ENCODE results near the gene BOC.

The BOC gene

GRCh38 chr3:113271189-113271588, 59.8 kb downstream of the BOC start:
- DNase-seq (ENCODE audit: low read depth), result no peak

DNA sequence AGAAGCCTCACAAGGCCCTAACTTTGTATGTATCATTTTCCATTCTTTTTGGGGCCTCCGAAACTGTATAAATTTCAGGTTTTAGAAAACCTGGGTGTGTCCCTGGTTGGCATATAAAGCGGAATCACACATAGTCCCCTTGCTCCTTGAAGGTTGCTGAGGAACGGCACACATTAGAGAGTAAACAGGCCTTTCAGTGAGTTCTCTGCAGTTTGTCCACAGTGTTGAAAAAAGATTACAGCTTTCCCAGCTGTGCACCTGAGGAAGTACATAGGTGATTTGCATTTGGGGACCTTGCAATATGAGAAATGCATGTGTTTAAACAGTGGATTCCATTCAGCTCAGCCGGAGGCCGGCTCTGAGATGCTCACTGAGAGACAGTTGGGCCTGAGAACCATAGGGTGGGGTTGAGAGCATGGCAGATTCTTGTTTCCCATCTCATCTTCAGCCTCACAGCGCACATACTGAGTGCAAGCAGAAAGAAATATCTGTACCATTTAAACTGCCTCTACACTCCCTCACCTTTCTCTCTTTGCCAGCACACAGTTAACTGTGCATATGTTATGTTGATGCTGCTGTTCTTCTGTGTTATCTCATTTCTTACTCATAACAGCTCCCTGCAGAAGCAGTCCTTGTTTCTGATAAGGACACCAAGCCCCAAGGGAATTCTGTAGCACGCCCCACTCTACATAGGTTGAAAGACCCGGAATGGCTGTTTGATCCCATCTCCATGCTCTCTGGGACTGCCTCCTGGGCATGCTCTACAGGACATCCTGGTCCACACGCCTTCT, 60.4 kb downstream of the BOC start:
- DNase-seq (ENCODE audit: low read depth), result no peak

- no peak for DNase-seq (ENCODE audit: low read depth)
These were observed 61.0 kb downstream of the BOC start for GRCh38 chr3:113272385-113272779.

DNA sequence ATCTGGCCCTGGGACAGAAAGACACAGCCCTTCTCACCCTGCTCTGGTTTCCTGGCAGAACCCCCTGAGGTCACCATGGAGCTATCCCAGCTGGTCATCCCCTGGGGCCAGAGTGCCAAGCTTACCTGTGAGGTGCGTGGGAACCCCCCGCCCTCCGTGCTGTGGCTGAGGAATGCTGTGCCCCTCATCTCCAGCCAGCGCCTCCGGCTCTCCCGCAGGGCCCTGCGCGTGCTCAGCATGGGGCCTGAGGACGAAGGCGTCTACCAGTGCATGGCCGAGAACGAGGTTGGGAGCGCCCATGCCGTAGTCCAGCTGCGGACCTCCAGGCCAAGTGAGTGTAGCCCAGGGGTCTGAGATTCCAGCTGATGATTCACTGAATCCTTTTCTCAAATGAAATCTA, 61.7 kb downstream of the BOC start:
- no peak for DNase-seq (ENCODE audit: low read depth)

GRCh38 chr3:113273604-113274378, 62.4 kb downstream of the BOC start:
- DNase-seq (ENCODE audit: low read depth), result no peak

GRCh38 chr3:113274425-113275257, 63.3 kb downstream of the BOC start:
- DNase-seq (ENCODE audit: low read depth), result no peak

GRCh38 chr3:113275258-113275556, 63.9 kb downstream of the BOC start:
- no peak for DNase-seq (ENCODE audit: low read depth)

DNA sequence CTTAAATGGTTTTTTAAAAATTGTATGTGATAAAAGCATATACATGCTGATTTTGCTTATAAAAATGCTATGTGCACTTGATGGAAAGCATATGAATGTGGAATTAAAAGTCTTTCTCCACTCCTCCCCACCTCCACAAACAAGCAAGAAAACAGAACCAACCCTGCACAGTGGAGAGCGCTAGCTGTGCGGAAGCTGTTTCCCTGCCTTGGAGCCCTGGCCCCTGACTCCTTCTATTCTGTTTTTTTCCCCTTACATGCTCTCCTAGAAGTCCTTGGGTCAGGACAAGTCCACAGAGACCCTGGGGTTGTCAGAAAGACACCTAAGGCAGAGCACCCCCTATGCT, 64.2 kb downstream of the BOC start:
- DNase-seq (ENCODE audit: low read depth), result no peak

- DNase-seq (ENCODE audit: low read depth), result no peak
These were observed 64.8 kb downstream of the BOC start for GRCh38 chr3:113275929-113276750.

DNA sequence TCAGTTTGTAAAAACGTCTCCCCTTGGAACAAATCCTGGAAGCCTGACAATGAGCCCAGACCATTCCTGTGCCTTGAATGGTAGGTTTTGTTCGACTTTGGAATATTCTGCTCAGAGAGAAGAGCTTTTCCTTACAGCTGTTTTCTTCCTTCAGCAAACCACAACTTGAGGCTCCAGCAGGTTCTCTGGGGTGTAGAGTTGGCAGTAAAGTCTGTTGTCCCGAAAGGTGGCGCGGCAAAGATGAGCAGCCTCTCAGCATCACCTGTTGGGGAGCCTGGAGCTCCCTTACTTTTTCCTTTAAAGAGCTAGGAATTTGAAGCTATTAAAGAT, 65.4 kb downstream of the BOC start:
- DNase-seq (ENCODE audit: low read depth), result no peak

GRCh38 chr3:113277414-113277813, 66.1 kb downstream of the BOC start:
- DNase-seq (ENCODE audit: low read depth), result no peak

DNA sequence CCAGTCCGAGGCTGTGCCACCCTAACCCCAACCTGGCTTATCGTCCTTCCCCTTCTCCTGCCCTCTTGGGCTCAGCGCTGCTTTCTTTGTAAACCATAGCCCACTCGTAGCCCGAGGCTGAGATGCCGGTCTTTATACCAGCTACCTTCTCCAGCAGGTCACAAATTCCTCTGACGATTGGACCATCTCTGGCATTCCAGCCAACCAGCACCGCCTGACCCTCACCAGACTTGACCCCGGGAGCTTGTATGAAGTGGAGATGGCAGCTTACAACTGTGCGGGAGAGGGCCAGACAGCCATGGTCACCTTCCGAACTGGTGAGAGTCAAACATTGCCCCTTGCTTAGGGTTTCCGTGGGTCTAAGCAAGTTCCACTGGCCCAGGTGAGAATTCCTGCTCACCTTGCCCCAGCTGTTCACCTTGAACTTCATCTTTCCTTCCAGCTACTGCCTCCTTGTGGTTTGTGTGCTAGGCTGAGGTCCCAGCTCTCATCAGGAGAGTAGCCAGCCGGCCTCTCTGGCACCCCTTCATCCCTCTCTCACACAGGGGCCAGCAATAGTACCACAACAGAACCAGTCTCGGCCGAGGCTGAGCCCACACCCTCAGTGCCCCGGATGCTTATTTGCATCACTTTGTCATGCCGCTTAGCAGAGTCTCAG, 66.7 kb downstream of the BOC start:
- no peak for DNase-seq (ENCODE audit: low read depth)

DNA sequence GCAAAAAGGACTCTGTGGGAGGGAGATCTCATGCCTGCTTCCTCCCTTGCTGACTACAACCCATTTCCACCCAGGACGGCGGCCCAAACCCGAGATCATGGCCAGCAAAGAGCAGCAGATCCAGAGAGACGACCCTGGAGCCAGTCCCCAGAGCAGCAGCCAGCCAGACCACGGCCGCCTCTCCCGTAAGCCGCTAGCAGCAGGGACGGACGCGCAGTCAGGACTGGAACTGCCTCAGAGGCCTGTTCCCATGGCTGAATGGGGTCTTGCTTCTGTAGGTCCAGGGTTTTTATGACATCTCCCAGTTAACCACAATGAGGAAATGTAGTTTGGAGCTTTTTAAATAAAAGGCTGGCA, 67.2 kb downstream of the BOC start:
- no peak for DNase-seq (ENCODE audit: low read depth)

DNA sequence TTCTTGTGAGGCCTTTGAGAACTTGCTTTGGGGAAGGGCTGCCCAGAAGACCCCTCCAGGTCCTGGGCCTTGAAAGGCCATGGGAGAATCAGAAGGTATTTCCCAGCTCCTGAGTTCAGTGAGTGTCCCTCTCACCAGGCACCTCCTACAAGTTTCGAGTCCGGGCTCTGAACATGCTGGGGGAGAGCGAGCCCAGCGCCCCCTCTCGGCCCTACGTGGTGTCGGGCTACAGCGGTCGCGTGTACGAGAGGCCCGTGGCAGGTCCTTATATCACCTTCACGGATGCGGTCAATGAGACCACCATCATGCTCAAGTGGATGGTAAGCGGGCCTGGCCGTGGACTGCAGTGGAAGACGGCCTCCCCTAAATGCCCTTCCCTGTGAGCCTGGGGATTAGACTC, 68.3 kb downstream of the BOC start:
- no peak for DNase-seq (ENCODE audit: low read depth)

DNA sequence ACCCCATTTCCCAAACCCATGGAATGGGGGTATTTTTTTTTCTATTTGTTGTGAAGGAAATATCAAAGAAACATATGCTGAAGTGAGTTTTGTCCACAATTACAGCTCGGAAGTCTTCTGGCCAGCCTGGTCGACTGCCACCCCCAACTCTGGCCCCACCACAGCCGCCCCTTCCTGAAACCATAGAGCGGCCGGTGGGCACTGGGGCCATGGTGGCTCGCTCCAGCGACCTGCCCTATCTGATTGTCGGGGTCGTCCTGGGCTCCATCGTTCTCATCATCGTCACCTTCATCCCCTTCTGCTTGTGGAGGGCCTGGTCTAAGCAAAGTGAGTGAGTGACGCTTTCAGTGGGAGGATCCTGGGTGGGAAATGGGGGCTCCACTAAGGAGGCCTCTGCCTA, 71.9 kb downstream of the BOC start:
- DNase-seq (ENCODE audit: low read depth), result no peak

DNA sequence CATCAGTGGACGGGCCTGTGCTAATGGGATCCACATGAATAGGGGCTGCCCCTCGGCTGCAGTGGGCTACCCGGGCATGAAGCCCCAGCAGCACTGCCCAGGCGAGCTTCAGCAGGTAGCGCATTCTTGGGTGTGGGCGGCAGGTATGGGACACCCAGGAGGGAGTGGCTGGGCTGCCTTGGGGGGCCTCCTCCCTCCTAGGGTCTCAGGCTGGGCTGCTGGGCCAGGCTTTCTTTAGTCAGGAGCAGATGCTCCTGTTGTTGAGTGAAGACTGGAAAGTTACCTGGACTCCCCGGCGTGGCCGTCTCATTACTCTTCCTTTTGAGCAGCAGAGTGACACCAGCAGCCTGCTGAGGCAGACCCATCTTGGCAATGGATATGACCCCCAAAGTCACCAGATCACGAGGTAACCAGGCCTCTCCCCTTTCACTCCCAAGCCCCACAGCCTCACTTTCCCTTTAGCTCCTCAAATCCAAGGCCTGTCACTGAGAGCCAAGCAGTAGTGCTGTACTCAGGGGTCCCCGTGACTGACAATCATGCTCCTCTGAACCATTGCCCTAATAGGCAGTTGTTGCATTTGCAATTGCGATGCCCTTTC, 73.2 kb downstream of the BOC start:
- DNase-seq (ENCODE audit: low read depth), result no peak

- no peak for DNase-seq (ENCODE audit: low read depth)
These were observed 73.9 kb downstream of the BOC start for GRCh38 chr3:113285226-113285625.

- DNase-seq (ENCODE audit: low read depth), result no peak
These were observed 74.4 kb downstream of the BOC start for GRCh38 chr3:113285741-113286140.

DNA sequence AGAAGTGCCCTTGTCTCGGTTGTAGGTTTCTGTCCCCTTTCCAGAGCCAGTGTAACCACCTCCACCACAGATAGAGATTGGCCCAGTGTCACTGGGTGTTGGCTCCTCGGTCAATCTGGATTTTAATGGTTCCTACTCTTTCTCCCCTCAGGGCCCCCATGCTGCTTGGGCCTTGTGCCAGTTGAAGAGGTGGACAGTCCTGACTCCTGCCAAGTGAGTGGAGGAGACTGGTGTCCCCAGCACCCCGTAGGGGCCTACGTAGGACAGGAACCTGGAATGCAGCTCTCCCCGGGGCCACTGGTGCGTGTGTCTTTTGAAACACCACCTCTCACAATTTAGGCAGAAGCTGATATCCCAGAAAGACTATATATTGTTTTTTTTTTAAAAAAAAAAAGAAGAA, 75.2 kb downstream of the BOC start:
- no peak for DNase-seq (ENCODE audit: low read depth)

DNA sequence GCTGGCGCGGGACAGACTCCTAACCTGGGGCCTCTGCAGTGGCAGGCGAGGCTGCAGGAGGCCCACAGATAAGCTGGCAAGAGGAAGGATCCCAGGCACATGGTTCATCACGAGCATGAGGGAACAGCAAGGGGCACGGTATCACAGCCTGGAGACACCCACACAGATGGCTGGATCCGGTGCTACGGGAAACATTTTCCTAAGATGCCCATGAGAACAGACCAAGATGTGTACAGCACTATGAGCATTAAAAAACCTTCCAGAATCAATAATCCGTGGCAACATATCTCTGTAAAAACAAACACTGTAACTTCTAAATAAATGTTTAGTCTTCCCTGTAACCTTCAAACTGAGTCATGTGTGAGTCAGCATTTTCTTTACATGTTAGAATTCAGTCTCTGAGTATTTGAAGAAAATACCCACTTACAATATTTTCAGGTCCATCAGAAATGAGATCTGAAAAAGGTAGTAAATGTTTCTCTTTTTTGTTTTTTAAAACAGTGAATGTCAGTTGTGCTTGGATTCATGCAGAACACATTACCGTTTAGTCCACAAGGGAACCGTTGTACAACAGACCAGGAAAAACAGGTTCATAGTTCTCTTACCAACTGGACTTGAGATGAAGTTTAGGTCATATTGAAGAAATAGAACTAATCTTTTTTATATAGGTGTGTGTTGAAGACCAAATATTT, 75.9 kb downstream of the BOC start:
- DNase-seq (ENCODE audit: low read depth), result no peak

All from stimulated activated CD8-positive, alpha-beta memory T cell treated with anti-CD3 and anti-CD28 coated beads, Interleukin-4, amount 100 ng/mL, for 24 hours (primary cell).